Medulla oblongata (tissue), 1 donor: ENCODE data around the gene FAM20A.
"Not testable (repeated sequence)": the region's sequence is repeated elsewhere in the genome, so short reads cannot be mapped to it uniquely, and the experiment has no call there.

Experiments
- DNase-seq: peaks from one replicate; pipeline ENCODE4 v3.0.0-alpha.2; 2015; ENCODE audit errors: extremely low spot score

Gene FAM20A

DNA sequence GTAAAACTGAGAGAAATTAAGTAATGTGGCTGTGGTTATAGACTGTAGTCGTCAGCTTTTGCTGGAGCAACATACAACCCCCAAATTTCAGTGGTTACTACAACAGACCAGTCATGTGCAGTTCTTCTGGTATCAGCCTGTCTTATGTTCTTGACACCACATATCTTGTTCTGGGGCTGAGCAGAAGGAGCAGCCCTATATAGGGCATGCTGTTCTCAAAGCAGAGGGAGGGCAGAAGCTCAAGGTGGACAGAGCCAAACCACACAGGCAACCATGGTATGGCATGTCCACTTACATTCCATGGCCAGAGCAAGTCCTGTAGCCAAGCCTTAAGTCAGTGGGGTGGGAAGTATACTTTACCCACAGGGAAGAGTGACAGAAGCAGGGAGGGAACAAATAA is 81.3 kb downstream of the FAM20A start:
- DNase-seq: no peak

DNA sequence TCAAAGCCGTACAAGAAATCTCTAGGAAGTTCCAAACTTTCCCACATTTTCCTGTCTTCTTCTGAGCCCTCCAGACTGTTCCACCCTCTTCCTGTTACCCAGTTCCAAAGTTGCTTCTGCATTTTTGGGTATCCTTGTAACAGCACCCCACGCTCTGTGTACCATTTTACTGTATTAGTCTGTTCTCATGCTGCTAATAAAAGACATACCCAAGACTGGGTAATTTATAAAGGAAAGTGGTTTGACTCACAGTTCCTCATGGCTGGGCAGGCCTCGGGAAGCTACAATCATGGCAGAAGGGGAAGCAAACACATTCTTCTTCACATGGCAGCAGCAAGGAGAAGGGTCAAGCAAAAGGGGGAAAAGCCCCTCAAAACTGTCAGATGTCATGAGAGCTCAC is 82.1 kb downstream of the FAM20A start:
- not testable (repeated sequence) for DNase-seq

DNA sequence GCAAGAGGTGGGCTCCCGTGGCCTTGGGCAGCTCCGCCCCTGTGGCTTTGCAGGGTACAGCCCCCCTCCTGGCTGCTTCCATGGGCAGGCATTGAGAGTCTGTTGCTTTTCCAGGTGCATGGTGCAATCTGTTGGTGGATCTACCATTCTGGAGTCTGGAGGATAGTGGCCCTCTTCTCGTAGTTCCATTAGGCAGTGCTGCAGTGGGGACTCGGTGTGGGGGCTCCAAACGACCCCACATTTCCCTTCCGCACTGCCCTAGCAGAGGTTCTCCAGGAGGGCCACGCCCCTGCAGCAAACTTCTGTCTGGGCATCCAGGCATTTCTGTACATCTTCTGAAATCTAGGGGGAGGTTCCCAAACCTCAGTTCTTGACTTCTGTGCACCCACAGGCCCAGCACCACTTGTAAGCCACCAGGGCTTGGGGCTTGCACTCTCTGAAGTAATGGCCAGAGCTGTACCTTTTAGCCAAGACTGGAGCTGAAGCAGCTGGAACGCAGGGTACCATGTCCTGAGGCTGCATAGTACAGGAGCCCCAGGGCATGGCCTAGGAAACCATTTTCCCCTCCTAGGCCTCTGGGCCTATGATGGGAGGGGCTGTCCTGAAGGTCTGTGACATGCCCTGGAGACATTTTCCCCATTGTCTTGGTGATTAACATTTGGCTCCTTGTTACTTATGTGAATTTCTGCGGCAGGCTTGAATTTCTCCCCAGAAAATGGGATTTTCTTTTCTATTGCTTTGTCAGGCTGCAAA is 82.9 kb downstream of the FAM20A start:
- no peak for DNase-seq

DNA sequence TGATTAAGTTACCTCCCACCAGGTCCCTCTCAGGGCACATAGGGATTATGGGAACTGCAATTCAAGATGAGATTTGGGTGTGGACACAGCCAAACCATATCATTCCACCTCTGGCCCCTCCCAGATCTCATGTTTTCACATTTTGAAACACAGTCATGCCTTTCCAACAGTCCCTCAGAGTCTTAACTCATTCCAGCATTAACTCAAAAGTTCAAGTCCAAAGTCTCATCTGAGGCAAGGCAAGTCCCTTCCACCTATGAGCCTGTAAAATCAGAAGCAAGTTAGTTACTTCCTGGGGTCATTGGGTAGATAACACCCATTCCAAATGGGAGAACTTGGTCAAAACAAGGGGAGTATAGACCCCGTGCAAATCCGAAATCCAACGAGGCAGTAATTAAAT is 83.6 kb downstream of the FAM20A start:
- DNase-seq: not testable (repeated sequence)

DNA sequence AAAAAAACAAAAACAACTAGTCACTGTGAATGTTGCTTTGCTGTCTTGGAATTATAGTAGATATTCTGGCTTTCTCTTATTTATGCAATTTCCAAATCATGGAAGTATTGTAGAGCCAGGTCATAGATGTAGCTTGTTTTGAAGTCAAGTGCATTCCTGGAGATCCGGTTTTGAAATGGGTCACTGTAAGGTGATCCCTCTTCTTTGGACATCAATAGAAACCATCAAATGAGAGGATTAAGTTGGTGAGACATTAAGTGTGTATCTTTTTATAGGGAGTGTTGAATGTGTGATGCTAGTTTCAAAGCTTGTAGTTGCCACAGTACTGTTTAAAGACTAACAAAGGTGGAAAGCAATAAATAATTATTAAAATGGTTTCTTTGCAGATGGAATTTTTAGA is 84.4 kb downstream of the FAM20A start:
- no peak for DNase-seq

DNA sequence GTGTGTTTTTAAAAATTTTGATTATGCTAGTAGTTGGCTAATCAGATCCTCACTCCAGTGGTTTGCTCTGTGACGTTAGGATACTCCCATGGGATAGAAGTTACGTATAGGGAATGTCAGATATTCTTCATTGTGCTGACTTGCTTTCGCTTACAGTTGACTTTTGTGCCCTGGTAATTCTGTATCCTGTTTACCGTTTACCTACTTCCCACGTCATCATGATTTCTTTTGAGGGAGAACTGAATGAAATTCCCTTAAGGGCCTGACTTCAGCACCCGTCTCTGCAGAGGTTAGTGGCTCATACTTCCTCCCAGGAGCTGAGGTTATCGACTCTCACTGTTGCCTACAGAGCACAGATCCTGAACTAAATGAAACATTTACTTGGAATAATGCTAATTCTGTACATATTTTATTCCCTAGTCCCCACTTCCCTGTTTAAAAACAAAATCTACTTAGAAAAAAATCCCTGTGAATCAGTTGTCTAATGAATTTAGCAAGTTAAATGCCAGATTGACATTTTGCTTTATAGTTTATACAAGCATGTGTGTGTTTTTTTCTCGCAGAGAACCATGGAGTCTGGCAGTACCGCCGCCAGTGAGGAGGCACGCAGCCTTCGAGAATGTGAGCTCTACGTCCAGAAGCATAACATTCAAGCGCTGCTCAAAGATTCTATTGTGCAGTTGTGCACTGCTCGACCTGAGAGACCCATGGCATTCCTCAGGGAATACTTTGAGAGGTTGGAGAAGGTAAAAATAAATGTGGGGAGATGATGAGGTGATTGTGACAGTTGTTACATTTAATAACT is 86.1 kb downstream of the FAM20A start:
- DNase-seq: peak; percentile 49

DNA sequence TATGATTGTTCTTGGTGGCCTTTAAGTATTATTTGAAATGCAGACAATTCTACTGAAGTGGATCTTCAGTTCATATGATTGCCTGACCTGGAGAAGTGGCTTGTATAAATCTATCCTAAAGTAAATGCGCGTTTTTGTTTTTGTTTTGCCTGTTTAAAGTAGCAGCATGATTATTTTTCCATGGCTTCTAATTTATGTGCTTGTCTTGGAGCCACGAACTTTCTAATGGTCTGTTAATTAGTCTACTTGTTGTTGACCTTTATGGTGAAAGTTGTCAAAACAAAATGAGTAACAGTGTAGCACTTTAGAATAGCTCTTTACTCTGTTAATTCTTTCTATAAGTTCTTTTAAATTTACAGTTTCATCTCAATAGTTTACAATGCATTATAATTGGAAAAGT is 87.2 kb downstream of the FAM20A start:
- no peak for DNase-seq

DNA sequence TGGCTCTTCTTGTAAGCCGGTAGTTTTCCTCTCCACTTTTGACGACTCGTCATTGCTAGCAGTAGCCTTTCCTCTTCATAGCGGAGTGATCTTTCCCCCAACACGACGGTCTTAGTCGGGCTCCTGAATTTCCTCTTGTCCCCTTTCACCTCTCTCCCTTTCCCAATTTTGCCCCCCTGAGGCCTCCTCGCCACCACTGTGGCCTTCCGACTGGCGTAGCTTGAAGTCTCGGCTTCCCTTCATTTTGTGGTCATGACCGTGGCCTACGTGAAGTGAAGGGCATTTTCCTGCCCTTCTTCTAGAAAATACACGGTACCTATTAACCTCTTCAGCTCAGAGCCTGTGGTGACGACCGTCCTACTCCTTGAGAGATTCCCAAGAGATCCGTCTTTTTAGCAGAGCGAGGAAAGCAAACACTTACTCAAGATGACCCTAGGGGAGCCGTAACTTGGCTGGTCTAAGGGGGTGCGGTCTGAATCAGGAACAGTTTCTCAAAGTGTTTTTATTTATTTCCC is 88.2 kb downstream of the FAM20A start:
- peak; percentile 67 for DNase-seq

DNA sequence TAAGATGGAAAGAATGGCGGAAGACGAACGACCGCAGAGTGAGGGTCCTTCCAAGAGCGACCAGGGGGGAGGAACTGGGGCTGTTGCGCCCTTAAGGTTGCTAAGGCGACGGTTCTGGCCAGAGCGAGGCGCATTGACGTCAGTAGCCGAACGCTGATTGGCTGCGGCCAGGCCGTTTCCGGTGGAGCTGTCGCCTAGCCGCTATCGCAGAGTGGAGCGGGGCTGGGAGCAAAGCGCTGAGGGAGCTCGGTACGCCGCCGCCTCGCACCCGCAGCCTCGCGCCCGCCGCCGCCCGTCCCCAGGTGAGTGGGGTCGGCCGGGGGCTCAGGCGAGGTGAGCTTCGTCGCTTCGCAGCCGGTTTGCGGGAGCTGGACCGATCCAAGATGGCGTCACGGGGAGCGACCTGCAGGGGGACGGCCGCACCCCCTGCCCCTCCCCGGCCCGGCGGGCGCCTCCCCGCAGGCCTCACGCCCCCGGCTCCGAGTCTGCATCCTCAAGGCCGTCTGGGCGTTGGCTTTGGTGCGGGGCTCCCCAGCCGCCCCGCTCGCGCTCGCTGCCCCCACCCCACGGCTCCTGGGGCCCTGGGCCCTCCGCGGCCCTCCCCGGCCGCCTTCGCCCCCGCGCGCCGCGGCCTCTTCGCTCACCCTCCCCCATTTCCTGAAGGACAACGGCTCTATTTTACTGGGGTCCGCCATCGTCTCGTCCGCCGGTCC is 88.8 kb downstream of the FAM20A start, which contains the start of gene PRKAR1A:
Gene PRKAR1A (plus strand): TSS at position 184 of the 713 bp plus-strand sequence. CDS start 2,970 bp downstream, outside the sequence.
- peak; percentile 97 for DNase-seq

DNA sequence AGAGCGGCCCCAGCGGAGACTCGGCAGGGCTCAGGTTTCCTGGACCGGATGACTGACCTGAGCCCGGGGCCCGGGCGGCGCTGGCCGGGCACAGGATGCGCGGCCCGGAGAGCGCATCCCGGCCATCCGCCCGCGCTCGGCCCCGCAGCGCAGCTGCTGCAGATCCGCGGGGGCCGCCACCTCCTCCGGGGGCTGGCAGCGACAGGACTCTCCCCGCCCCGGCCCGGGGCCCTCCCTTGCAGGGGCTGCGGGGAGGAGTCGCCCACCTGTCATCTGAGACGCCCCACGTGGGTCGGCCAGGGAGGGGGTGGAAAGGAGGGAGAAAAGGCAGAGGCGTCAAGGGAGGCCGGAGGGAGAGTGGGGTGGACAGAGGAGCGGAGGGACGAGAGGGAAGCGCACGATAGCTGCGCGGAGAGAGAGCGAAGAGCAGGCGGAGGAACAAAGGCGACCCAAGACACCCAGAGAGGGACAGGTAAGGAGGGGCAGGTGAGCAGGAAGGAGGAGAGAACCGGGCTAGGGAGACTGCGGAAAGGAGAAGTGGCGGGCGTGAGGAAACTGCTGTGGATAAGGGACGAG is 89.4 kb downstream of the FAM20A start:
- peak; percentile 91 for DNase-seq

DNA sequence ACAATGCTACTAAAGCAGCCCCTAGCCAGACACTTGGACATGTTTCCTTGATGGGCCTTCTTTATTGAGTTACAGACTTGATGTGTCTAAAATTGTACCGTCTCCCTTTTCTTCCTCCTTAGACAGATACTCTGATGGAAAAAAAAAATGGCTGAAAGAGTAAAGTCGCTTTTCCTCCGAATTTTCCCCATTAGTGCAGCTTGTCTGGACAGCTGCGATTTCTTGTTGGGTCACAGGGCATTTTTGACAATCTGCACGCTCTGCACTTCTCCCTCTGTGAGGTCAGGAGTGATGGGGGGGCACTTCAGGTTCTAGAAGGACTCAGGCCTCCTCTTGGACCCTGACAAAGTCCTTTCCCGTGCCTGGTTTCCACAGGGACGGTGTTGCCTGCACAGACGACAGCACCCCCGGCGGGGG is 89.9 kb downstream of the FAM20A start:
- peak; percentile 59 for DNase-seq

DNA sequence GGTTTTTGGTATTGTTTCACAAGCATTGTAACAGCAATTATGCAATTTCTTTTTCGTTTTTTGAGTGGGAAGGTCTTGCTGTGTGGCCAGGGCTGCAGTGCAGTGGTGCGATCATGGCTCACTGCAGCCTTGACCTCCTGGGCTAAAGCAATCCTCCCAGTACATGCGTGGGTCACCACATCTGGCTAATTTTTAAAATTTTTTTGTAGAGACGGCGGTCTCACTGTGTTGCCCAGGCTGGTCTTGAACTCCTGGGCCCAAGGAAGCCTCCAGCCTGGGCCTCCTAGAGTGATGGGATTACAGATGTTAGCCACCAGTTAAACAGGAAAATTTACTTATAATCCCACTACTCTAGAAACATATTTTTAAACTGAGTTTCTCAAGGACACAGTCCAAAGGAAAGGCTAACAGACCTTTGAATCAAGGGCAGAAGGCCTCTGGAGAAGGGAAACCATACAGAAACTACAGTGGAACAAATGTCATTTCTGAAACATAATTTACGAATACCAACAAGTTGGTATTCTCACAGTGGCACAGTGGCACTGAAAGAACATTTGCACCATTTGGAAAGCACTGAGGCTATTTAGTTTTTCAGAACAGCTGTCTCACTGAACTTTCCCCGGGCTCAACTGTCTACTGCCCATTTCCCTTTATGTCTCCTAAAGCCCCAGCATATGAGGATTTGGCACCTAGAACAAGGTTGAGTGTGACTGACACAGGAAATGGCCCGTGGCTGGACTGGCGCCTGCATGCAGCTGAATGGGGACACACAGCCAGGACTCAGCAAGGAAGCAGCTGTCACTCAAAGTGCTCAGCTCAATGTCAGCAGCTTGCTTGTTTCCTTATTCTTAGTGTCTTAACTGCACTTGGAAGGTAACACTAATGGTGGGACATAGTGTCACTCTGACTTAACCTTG is 91.8 kb downstream of the FAM20A start:
- DNase-seq: peak; percentile 69

DNA sequence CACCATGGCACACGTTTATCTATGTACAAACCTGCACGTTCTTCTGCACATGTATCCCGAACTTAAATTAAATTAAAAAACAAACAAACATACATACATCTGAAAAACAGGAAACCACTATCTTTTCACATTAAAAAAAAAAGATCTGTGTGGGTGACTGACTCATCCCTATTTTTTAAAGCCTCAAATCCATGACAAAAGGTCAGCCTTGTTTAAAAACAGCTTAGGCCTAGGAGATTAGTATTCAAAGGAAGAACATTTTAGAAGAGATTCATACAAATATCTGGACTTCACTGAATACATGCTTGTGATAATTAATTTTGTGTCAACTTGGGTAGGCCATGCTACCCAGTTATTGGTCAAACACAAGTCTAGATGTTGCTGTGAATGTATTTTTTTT is 93.6 kb downstream of the FAM20A start:
- no peak for DNase-seq

DNA sequence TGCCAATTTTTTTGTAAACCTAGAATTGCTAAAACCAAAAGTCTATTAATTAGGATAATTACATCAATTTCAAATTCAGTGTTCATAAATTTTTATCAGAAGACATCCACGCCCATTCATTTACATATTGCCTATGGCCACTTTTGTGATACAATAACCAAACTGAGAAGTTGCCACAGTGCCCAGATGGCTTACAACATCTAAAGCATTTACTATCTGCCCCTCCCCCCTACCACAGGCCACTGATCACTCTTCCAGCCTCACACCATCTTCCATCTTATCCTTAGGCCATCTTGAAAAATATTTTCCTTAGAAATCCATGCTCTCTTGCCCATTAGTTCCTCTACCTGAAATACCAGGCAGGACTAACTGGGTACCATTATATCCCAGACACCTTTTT is 95.2 kb downstream of the FAM20A start:
- DNase-seq: no peak

DNA sequence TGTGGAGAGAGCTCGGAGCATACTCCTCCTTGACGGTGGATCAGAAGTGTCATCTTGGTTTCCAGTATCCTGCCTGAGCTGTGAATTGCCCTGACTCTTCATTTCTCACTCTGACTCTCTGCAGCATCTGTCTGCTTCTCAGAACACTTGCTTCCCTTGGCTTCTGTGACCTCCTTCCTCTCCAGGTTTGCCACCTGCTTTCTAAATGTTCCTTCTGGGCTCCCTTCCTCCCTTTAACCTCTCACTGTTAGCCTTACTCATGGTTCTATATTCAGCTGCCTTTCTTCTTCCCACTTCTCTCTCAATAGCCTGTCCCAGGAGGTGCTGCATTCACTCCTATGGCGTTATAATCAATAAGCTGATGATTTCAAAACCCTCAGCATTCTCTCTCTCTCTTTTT is 100.1 kb downstream of the FAM20A start:
- no peak for DNase-seq

DNA sequence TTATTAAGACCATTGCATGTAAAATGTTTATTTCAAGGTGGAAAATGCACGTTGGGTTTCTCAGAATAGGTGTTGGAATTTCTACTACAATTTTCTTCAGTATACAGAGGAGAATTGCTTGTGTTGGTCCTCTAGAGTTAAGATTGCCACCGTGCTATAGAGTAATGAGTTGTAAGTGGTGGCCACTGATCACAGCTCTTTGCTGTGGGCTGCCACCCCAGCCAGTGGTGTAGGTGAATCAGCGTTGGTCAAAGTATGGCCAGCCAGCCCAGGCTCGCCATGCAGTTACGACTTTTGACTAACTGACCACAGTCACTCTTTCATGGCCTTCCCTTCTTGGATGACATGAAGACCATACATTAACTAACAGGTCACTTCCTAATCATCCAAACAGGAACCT is 101.6 kb downstream of the FAM20A start:
- no peak for DNase-seq

DNA sequence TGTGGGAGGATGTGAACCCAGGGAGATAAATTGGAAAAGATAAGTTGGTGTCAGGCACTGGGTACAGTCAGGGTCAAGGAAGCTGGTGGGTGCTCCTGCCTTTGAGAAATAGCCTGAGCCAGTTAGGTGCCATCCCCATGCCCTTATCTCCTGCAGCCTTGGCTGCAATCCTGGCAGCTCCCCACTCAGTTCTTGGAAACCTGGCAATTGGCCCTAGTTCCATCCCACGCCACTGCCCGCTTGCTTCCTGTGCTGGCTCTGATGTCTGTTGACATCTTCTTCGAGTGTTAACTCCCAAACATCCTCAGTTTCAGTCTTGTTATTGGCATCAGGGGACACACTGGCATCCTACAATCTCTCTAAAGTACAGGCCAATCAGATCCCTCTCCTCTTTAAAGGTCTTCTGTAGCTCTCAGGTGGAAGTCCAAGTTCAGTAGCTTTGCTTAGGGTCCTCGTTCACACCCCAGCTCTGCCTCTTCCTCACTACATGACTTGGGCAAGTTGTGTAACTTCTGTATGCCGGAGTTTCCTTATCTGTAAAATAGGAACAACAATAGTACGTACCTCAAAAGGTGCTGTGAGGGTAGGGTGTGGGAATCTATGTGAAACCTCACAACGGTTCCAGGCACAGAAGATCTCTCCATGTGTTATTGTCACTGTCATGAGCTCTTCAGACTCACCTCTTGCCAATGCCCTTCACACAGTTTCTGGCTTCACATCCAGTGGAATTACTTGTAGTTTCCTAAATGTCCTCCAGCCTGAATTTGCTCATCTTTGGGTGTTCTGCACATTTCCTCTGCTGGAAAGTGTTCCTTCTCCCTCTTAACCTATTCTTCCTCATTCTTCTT is 102.5 kb downstream of the FAM20A start:
- peak; percentile 28 for DNase-seq

DNA sequence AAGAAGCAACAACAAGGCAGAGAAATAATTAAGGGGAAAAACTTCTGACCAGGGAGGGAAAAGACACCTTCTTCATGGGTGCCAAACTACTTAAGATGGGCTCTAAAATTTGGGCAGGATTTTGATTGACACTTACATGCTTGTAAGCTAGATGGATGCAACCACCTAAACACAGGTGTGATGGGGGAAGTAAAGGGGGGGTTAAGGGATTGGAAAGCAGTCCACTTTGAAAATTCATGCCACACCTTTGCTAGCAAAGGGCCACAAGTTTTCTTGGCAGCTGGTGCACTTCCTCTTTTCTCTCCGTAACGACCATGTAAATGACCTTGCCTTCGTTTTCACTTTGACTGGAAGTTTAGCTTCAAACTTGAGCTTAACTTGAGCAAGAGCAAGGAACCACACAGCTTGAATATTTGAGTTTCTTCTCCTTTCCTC is 103.3 kb downstream of the FAM20A start:
- peak; percentile 85 for DNase-seq

DNA sequence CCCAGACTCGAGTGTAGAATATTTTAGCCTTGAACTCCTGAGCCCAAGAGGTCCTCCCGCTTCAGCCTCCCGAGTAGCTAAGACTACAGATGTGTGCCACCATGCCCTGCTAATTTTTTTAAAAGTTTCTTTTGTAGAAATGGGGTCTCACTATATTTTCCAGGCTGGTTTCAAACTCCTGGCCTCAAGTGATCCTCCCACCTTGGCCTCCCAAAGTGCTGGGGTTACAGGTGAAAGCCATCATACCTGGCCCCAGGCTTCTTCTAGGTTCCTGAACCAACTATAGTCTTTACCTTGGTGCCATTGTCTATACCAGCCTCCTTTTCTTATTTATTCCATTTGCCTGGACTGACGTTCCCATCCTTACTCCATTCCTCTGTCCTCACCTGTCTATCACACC is 106.1 kb downstream of the FAM20A start:
- DNase-seq: no peak
